GM10266 (cell line): ENCODE data around the gene CYP4F2.
"Not testable (repeated sequence)": the region's sequence is repeated elsewhere in the genome, so short reads cannot be mapped to it uniquely, and the experiment has no call there.

Experiments used
- DNase-seq: peaks from one replicate; pipeline ENCODE4 v3.0.0; 2012; ENCODE audit errors: extremely low spot score
- TF ChIP-seq, protein P1 (sequence below): IDR thresholded peaks from 2 replicates; pipeline ENCODE4 v1.5.1; 2012; ENCODE audit warnings: mild to moderate bottlenecking, low read depth; ENCODE audit not compliant: control insufficient read depth, insufficient read depth; ENCODE audit errors: missing control alignments

CYP4F2 gene

DNA sequence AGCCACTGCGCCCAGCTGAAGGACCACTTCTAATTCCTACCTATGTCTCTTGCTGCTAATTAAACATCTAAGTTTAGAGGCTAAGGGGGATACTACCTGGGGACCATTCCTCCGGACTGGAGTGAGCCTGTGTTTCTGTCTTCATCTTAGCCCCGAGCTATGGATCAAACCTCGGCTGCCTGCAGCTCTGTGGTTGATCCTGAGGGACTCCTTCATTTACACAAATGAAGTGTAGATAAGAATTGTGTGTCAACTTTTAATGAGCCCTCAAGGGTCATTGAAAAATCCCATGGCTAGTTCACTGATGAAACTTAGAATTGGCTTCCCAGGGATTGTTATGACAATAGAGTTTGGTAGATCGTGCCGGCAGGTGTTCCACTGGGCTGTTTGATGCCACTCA is 51.0 kb downstream of the CYP4F2 start:
- TF ChIP-seq, protein P1, sequence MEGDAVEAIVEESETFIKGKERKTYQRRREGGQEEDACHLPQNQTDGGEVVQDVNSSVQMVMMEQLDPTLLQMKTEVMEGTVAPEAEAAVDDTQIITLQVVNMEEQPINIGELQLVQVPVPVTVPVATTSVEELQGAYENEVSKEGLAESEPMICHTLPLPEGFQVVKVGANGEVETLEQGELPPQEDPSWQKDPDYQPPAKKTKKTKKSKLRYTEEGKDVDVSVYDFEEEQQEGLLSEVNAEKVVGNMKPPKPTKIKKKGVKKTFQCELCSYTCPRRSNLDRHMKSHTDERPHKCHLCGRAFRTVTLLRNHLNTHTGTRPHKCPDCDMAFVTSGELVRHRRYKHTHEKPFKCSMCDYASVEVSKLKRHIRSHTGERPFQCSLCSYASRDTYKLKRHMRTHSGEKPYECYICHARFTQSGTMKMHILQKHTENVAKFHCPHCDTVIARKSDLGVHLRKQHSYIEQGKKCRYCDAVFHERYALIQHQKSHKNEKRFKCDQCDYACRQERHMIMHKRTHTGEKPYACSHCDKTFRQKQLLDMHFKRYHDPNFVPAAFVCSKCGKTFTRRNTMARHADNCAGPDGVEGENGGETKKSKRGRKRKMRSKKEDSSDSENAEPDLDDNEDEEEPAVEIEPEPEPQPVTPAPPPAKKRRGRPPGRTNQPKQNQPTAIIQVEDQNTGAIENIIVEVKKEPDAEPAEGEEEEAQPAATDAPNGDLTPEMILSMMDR: no peak

DNA sequence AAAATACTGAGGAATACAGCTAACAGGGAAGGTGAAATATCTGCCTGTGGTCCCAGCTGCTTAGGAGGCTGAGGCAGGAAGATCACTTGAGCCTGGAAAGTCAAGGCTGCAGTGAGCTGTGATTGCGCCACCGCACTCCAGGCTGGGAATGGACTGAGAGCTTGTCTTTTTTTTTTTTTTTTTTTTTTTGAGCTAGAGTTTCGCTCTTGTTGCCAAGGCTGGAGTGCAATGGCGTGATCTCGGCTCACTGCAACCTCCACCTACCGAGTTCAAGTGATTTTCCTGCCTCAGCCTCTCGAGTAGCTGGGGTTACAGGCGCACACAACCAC is 54.0 kb downstream of the CYP4F2 start:
- DNase-seq: not testable (repeated sequence)

More for the DNA sequence above, 51.0 kb downstream of the CYP4F2 start:
- no peak for DNase-seq

DNA sequence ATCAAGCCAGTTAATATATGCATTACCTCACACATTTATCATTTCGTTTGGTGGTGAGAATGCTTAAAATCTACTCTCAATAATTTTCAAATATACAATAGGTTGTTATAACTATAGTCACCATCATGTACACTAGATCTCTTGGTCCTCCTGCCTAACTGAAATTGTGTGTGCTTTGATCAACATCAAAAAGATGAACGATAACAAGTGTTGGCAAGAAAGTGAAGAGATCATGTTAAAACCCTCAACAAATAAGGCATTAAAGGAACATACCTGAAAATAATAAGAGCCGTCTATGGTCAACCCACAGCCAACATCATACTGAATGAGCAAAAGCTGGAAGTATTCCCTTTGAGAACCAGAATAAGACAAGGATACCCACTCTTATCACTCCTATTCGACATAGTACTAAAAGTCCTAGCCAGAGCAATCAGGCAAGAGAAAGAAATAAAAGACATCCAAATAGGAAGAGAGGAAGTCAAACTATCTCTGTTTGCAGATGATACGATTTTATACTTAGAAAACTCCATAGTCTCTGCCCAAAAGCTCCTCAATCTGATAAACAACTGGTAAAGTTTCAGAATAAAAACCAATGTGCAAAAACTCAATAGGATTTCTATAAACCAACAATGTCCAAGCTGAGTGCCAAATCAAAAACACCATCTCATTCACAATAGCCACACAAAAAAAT is 54.5 kb downstream of the CYP4F2 start:
- TF ChIP-seq, protein P1: no peak
- DNase-seq: no peak

DNA sequence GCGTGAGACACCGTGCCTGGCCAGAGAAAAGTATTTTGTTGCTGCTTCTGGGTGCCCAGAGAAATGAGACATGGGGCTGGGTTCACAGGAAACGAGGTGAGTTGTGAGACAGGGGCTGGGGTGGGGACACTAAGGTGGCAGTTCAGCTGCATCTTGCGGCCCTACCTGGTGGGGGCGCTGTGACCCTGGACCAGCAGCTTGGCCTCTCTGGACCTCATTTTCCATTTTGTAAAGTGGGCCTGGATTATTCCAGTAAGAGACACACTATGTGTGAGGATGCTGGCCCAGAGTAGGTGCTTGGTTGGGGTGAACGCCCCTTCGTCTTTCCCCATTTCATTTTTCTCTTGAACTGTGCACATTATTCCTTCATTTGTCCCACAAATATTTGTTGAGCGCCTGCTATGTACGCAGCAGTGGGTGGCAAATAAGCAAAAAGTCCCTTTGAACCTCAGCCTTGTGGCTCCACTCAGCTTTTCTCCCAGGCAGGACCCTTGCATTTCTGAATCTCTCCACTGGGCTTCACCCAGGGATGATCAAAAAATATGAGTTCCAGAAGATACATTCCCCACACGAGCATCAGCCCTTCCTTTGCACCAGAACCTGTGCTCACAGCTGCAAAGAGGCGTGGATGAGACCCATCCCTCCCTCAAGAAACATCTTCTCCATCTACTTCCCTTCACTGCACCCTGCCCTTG is 55.9 kb downstream of the CYP4F2 start:
- TF ChIP-seq, protein P1: peak; percentile 30

GRCh38 chr19:15840833-15841232 is 57.0 kb downstream of the CYP4F2 start:
- TF ChIP-seq, protein P1: no peak
- DNase-seq: no peak

More for the DNA sequence above, 55.9 kb downstream of the CYP4F2 start:
- no peak for DNase-seq

- DNase-seq: not testable (repeated sequence)
These were observed 58.0 kb downstream of the CYP4F2 start for GRCh38 chr19:15839888-15840287.

GRCh38 chr19:15838351-15838750 is 59.5 kb downstream of the CYP4F2 start:
- DNase-seq: no peak
- TF ChIP-seq, protein P1: no peak

GRCh38 chr19:15837221-15837731 is 60.6 kb downstream of the CYP4F2 start:
- TF ChIP-seq, protein P1: no peak
- no peak for DNase-seq
